ENCODE data around the gene TIRAP. TPM values are rescaled to one million over a fixed set of nuclear protein-coding genes. Genes with fewer than 3 reads are reported as not detected.

TIRAP gene
- total and polyA plus RNA-seq, 9 of the 15 experiments (the other 6 are each of a cell fraction or from before 2014, with no cell fraction given), result 0.60 to 8.7 (median 3.7) TPM

DNA sequence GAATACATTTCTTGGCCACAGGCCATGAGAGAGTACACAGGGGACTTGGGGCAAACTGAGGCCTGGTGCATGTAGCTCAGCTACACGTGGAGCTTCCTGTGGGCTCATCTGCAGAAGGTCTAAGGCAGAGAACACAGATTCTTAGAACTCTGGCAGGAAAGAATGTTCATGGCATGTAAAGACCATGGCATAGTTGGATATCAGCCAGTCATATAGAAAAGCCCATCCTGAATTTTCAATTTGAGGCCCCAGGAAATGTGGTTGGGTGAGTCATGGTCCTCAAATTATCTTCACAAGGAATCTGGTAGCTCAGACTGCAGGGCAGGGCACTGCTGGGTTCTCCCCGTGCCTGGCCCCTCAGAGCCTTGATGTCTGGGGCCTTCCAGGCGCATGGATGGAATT, 58.9 kb downstream of the TIRAP start (continued):
- TF ChIP-seq, protein P1, sequence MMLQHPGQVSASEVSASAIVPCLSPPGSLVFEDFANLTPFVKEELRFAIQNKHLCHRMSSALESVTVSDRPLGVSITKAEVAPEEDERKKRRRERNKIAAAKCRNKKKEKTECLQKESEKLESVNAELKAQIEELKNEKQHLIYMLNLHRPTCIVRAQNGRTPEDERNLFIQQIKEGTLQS (IDR thresholded peaks at IDR 0.05), result peak; percentile 87
- TF ChIP-seq, protein P1 (CRISPR knock-in tag; conservative IDR thresholded peaks at IDR 0.05), result no peak; the same call in 1 of the 2 replicates
- TF ChIP-seq FOS (IDR thresholded peaks at IDR 0.05; ENCODE audit: extremely low read depth, insufficient read length), result peak; percentile 46

DNA sequence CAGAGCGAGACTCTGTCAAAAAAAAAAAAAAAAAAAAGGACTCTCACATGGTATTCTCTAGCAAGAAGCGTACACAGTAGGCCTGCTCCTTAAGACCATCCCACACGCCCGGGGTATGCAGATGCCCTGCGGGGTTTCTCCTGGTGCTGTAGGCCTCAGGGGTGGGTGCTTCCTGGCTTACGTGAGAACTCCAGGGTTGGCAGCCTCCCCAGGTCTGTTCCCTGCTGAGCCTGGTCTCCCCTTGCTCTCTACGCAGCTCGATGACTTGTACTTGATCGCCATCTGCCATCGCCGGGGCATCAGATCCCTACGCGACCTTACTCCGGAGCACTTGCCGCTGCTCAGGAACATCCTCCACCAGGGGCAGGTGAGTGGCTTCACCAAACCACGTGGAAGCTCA, 60.2 kb downstream of the TIRAP start:
- Histone ChIP-seq H3K9ac (ENCODE audit: insufficient read depth in 1 of 2, low read depth in 2 of 2, low read length in 2 of 2) (peak overlapping the region in 1 of 2 experiments; percentile 29; a peak in 1 of 4 replicates), H3K36me3 (ENCODE audit: control insufficient read depth, insufficient read depth, low read length) (peaks cover 51% of the 10 kb centered on the region; the same call in 2 of the 3 replicates), H3K4me2 (ENCODE audit: insufficient read depth, low read length) (no peak overlapping the region), H3K4me3 (no peak overlapping the region), H3K9me3 (replicated peaks; ENCODE audit: control insufficient read depth, insufficient read depth, low read depth, low read length) (no peaks in the 10 kb centered on the region), H4K20me1 (replicated peaks; ENCODE audit: control insufficient read depth, insufficient read depth, low read length) (peaks cover 5% of the 10 kb centered on the region; the same call in 1 of the 2 replicates), H2AFZ (ENCODE audit: low read depth, low read length) (no peak overlapping the region), H3K27ac (ENCODE audit: extremely low read depth, low read depth, low read length) (no peak overlapping the region), H3K27me3 (ENCODE audit: control insufficient read depth in 2 of 2, insufficient read depth in 2 of 2, low read length in 2 of 2) (no peaks in the 10 kb centered on the region), H3K4me1 (replicated peaks in 1 of 2; ENCODE audit: control insufficient read depth in 2 of 2, insufficient read depth in 2 of 2, low read length in 2 of 2) (peaks cover 39 to 60% of the 10 kb centered on the region in 2 experiments), H3K9me1 (ENCODE audit: control insufficient read depth, insufficient read depth, low read length) (peaks cover 10% of the 10 kb centered on the region), H3K79me2 (ENCODE audit: control insufficient read depth, insufficient read depth, low read length) (peaks cover 5% of the 10 kb centered on the region; the same call in 2 of the 3 replicates)
- intact Hi-C loops (cut with micrococcal nuclease), result no loop called here
- no TSS peak for BruUV-seq (replicated peaks)
- TF ChIP-seq, protein P2, sequence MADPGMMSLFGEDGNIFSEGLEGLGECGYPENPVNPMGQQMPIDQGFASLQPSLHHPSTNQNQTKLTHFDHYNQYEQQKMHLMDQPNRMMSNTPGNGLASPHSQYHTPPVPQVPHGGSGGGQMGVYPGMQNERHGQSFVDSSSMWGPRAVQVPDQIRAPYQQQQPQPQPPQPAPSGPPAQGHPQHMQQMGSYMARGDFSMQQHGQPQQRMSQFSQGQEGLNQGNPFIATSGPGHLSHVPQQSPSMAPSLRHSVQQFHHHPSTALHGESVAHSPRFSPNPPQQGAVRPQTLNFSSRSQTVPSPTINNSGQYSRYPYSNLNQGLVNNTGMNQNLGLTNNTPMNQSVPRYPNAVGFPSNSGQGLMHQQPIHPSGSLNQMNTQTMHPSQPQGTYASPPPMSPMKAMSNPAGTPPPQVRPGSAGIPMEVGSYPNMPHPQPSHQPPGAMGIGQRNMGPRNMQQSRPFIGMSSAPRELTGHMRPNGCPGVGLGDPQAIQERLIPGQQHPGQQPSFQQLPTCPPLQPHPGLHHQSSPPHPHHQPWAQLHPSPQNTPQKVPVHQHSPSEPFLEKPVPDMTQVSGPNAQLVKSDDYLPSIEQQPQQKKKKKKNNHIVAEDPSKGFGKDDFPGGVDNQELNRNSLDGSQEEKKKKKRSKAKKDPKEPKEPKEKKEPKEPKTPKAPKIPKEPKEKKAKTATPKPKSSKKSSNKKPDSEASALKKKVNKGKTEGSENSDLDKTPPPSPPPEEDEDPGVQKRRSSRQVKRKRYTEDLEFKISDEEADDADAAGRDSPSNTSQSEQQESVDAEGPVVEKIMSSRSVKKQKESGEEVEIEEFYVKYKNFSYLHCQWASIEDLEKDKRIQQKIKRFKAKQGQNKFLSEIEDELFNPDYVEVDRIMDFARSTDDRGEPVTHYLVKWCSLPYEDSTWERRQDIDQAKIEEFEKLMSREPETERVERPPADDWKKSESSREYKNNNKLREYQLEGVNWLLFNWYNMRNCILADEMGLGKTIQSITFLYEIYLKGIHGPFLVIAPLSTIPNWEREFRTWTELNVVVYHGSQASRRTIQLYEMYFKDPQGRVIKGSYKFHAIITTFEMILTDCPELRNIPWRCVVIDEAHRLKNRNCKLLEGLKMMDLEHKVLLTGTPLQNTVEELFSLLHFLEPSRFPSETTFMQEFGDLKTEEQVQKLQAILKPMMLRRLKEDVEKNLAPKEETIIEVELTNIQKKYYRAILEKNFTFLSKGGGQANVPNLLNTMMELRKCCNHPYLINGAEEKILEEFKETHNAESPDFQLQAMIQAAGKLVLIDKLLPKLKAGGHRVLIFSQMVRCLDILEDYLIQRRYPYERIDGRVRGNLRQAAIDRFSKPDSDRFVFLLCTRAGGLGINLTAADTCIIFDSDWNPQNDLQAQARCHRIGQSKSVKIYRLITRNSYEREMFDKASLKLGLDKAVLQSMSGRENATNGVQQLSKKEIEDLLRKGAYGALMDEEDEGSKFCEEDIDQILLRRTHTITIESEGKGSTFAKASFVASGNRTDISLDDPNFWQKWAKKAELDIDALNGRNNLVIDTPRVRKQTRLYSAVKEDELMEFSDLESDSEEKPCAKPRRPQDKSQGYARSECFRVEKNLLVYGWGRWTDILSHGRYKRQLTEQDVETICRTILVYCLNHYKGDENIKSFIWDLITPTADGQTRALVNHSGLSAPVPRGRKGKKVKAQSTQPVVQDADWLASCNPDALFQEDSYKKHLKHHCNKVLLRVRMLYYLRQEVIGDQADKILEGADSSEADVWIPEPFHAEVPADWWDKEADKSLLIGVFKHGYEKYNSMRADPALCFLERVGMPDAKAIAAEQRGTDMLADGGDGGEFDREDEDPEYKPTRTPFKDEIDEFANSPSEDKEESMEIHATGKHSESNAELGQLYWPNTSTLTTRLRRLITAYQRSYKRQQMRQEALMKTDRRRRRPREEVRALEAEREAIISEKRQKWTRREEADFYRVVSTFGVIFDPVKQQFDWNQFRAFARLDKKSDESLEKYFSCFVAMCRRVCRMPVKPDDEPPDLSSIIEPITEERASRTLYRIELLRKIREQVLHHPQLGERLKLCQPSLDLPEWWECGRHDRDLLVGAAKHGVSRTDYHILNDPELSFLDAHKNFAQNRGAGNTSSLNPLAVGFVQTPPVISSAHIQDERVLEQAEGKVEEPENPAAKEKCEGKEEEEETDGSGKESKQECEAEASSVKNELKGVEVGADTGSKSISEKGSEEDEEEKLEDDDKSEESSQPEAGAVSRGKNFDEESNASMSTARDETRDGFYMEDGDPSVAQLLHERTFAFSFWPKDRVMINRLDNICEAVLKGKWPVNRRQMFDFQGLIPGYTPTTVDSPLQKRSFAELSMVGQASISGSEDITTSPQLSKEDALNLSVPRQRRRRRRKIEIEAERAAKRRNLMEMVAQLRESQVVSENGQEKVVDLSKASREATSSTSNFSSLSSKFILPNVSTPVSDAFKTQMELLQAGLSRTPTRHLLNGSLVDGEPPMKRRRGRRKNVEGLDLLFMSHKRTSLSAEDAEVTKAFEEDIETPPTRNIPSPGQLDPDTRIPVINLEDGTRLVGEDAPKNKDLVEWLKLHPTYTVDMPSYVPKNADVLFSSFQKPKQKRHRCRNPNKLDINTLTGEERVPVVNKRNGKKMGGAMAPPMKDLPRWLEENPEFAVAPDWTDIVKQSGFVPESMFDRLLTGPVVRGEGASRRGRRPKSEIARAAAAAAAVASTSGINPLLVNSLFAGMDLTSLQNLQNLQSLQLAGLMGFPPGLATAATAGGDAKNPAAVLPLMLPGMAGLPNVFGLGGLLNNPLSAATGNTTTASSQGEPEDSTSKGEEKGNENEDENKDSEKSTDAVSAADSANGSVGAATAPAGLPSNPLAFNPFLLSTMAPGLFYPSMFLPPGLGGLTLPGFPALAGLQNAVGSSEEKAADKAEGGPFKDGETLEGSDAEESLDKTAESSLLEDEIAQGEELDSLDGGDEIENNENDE (IDR thresholded peaks at IDR 0.05; ENCODE audit: low read depth, low read length), result no peak
- TF ChIP-seq MEF2A (IDR thresholded peaks at IDR 0.05; ENCODE audit: control insufficient read depth, low read depth, low read length) (no peak), POLR2G (IDR thresholded peaks at IDR 0.05; ENCODE audit: low read depth, low read length) (0 out of 2 replicates have a peak, but pooled peaks have one; percentile 28)
- in situ Hi-C loops (cut with MboI), result no loop called here
- CTCF ChIA-PET (ENCODE audit: low intra/inter-chr PET ratio), result no interaction called here
- WGBS (ENCODE audit: insufficient coverage, low coverage, missing lambda C conversion rate), result 96% methylated on average over 14 of the region's 16 CpGs
- DNase-seq (ENCODE audit: extremely low read depth in 1 of 4, low spot score in 3 of 4), result no peak
- ATAC-seq, result no peak
- POLR2A ChIA-PET, result no interaction called here
- FAIRE-seq, result no peak

Data from K562 (cell line).